Bronchial epithelial cell (primary cell): ENCODE results near the gene ANKH. TPM values are rescaled to one million over a fixed set of nuclear protein-coding genes. Genes with fewer than 3 reads are reported as not detected.
A peak's percentile ranks its signal among the peaks of the same experiment; 100 is the strongest.

Experiments
- DNase-seq: peaks from one replicate; pipeline ENCODE4 v3.0.0-alpha.2; 2010; ENCODE audit warnings: low read depth
- FAIRE-seq: peaks from 2 replicates; lab custom pipeline; 2011; peaks lifted over from hg19 to GRCh38; lab: Jason Lieb, UNC
- H3K27me3 ChIP-seq: 2 replicates; pipeline ENCODE4 v1.5.1; 2011; ENCODE audit warnings: low read length; ENCODE audit not compliant: control insufficient read depth, insufficient read depth
- H3K36me3 ChIP-seq: 2 replicates; pipeline ENCODE4 v1.5.1; 2011; ENCODE audit warnings: low read length; ENCODE audit not compliant: control insufficient read depth, insufficient read depth
- H3K4me3 ChIP-seq: 2 replicates; pipeline ENCODE4 v1.5.1; 2011; ENCODE audit warnings: mild to moderate bottlenecking, low read depth, low read length, control low read depth
- CTCF ChIP-seq: IDR thresholded peaks from 2 replicates; pipeline ENCODE4 v1.5.1; 2011; ENCODE audit warnings: mild to moderate bottlenecking, moderate library complexity, low read length, control low read depth, inconsistent platforms; ENCODE audit not compliant: insufficient read depth, severe bottlenecking
- total RNA-seq: library from RNA; depleted of rRNA; stranded (reverse); fragments of >200 nt; gene quantifications from 2 replicates; pipeline ENCODE4 v1.2.1, GENCODE V29; 2014

Gene ANKH
- total RNA-seq, 1 donor from 2014 or later: 12.9 TPM

DNA sequence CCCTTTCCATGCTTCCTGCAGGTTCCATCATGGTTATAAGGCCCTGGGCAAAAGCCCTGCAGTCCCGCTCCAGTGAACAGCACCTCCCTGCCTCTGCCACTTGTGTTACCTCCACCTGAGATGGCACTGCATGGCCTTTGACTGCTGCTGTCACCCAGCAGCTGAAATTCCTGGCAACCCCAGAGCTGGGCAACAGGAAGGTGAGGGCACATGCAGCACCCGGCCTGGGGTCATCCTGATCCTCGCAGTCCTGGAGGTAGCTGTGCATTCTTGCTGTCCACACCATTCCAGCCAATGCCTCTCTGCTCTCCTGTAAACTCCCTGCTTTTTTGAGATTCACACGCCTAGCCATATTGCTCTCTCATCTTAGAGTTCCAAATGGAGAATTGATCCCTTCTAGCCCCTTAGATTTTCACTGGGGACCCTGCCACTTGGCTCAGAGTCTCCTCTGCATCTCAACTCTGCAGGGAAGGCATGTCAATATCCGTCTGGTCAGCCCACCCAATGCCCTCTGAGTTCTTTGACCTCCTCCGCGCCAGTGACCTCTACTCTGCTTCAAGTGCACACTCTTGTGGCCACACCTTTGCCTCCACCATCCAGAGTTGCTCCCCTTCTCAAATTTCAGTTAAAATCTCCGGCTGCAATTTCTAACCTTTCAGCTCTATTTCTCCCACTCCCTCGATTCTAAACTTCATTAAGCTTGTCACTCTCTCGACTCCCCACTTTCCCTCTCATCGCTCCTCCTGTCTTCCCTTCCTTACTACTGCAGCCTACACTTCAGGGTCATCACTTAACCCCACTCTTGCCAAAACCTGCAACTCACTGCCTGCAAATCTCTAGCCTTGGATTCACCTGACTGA, 93.4 kb downstream of the ANKH start:
- no peak for TF ChIP-seq CTCF
- FAIRE-seq (no peak), DNase-seq (no peak)
- H3K4me3 ChIP-seq: no peak overlapping the region
- H3K27me3 ChIP-seq: no peaks in the 10 kb centered on the region
- H3K36me3 ChIP-seq: no peaks in the 10 kb centered on the region

GRCh38 chr5:14777187-14777586, 94.4 kb downstream of the ANKH start:
- no peak for FAIRE-seq

GRCh38 chr5:14776602-14777001, 95.0 kb downstream of the ANKH start:
- no peak for FAIRE-seq
- TF ChIP-seq CTCF: no peak
- H3K36me3 ChIP-seq: no peaks in the 10 kb centered on the region

More at GRCh38 chr5:14777187-14777586, 94.4 kb downstream of the ANKH start:
- H3K36me3 ChIP-seq: no peaks in the 10 kb centered on the region
- TF ChIP-seq CTCF: no peak
- no peak for DNase-seq
- no peak overlapping the region for H3K4me3 ChIP-seq
- no peaks in the 10 kb centered on the region for H3K27me3 ChIP-seq

GRCh38 chr5:14775857-14776256, 95.7 kb downstream of the ANKH start:
- no peak for TF ChIP-seq CTCF
- H3K4me3 ChIP-seq: no peak overlapping the region
- FAIRE-seq (no peak), DNase-seq (peak; percentile 86)
- H3K36me3 ChIP-seq: no peaks in the 10 kb centered on the region
- no peaks in the 10 kb centered on the region for H3K27me3 ChIP-seq

More at GRCh38 chr5:14776602-14777001, 95.0 kb downstream of the ANKH start:
- Histone ChIP-seq H3K27me3 (no peaks in the 10 kb centered on the region), H3K4me3 (no peak overlapping the region)
- no peak for DNase-seq

- Histone ChIP-seq H3K27me3 (no peaks in the 10 kb centered on the region), H3K36me3 (no peaks in the 10 kb centered on the region), H3K4me3 (no peak overlapping the region)
- TF ChIP-seq CTCF: no peak
- DNase-seq (no peak), FAIRE-seq (no peak)
Measured at GRCh38 chr5:14773588-14773987, 98.0 kb downstream of the ANKH start.

GRCh38 chr5:14771972-14772371, 99.6 kb downstream of the ANKH start:
- FAIRE-seq (no peak), DNase-seq (no peak)
- no peak for TF ChIP-seq CTCF
- Histone ChIP-seq H3K36me3 (no peaks in the 10 kb centered on the region), H3K4me3 (no peak overlapping the region), H3K27me3 (no peaks in the 10 kb centered on the region)
